ENCODE measurements around the gene DENR.
"Not testable (repeated sequence)": the region's sequence is repeated elsewhere in the genome, so short reads cannot be mapped to it uniquely, and the experiment has no call there.

The DENR gene

GRCh38 chr12:122793685-122794106 is 41.1 kb downstream of the DENR start:
- Histone ChIP-seq H3K27me3 (ENCODE audit: control insufficient read depth, insufficient read depth, low read length) (no peaks in the 10 kb centered on the region), H3K4me3 (ENCODE audit: low read depth, low read length) (no peak overlapping the region), H3K9me3 (ENCODE audit: control insufficient read depth, low read length) (no peaks in the 10 kb centered on the region), H3K9ac (no peak overlapping the region), H3K79me2 (no peaks in the 10 kb centered on the region), H3K27ac (no peak overlapping the region), H3K4me1 (no peaks in the 10 kb centered on the region), H3K4me2 (ENCODE audit: low read length) (no peak overlapping the region), H3K36me3 (ENCODE audit: control insufficient read depth, insufficient read depth, low read length) (no peaks in the 10 kb centered on the region), H2AFZ (no peak overlapping the region)
- TF ChIP-seq CTCF (IDR thresholded peaks at IDR 0.05): peak; percentile 84

- no peak overlapping the region for H3K4me2 ChIP-seq (ENCODE audit: low read length)
- no peak for TF ChIP-seq CTCF (IDR thresholded peaks at IDR 0.05)
Measured at GRCh38 chr12:122795807-122796206, 43.2 kb downstream of the DENR start.

GRCh38 chr12:122799641-122800243 is 47.1 kb downstream of the DENR start:
- Histone ChIP-seq H3K4me1 (peaks cover 33% of the 10 kb centered on the region), H3K27ac (no peak overlapping the region), H3K36me3 (ENCODE audit: control insufficient read depth, insufficient read depth, low read length) (no peaks in the 10 kb centered on the region), H3K9me3 (ENCODE audit: control insufficient read depth, low read length) (no peaks in the 10 kb centered on the region), H3K9ac (no peak overlapping the region), H3K4me3 (ENCODE audit: low read depth, low read length) (no peak overlapping the region), H3K79me2 (no peaks in the 10 kb centered on the region), H2AFZ (no peak overlapping the region), H3K27me3 (ENCODE audit: control insufficient read depth, insufficient read depth, low read length) (no peaks in the 10 kb centered on the region), H3K4me2 (ENCODE audit: low read length) (no peak overlapping the region)
- no peak for TF ChIP-seq CTCF (IDR thresholded peaks at IDR 0.05)

More at GRCh38 chr12:122795807-122796206, 43.2 kb downstream of the DENR start:
- no peaks in the 10 kb centered on the region for H3K27me3 ChIP-seq (ENCODE audit: control insufficient read depth, insufficient read depth, low read length)
- peak overlapping the region; percentile 31 for H2AFZ ChIP-seq
- no peaks in the 10 kb centered on the region for H3K9me3 ChIP-seq (ENCODE audit: control insufficient read depth, low read length)
- H3K4me3 ChIP-seq (ENCODE audit: low read depth, low read length): no peak overlapping the region
- no peaks in the 10 kb centered on the region for H3K36me3 ChIP-seq (ENCODE audit: control insufficient read depth, insufficient read depth, low read length)
- no peak overlapping the region for H3K9ac ChIP-seq
- H3K27ac ChIP-seq: no peak overlapping the region
- no peaks in the 10 kb centered on the region for H3K79me2 ChIP-seq
- H3K4me1 ChIP-seq: peaks cover 1% of the 10 kb centered on the region

- no peak for TF ChIP-seq CTCF (IDR thresholded peaks at IDR 0.05)
- Histone ChIP-seq H3K27ac (peak overlapping the region; percentile 49), H3K4me2 (ENCODE audit: low read length) (no peak overlapping the region), H3K9ac (no peak overlapping the region), H3K27me3 (ENCODE audit: control insufficient read depth, insufficient read depth, low read length) (no peaks in the 10 kb centered on the region), H3K9me3 (ENCODE audit: control insufficient read depth, low read length) (no peaks in the 10 kb centered on the region), H3K4me3 (ENCODE audit: low read depth, low read length) (no peak overlapping the region), H3K4me1 (peaks cover 33% of the 10 kb centered on the region), H2AFZ (peak overlapping the region; percentile 59), H3K79me2 (no peaks in the 10 kb centered on the region), H3K36me3 (ENCODE audit: control insufficient read depth, insufficient read depth, low read length) (no peaks in the 10 kb centered on the region)
Measured at GRCh38 chr12:122803937-122804336, 51.3 kb downstream of the DENR start.

GRCh38 chr12:122804957-122805356 is 52.3 kb downstream of the DENR start:
- not testable (repeated sequence) for H3K9me3 ChIP-seq (ENCODE audit: control insufficient read depth, low read length); H3K27ac ChIP-seq; H3K27me3 ChIP-seq (ENCODE audit: control insufficient read depth, insufficient read depth, low read length); H2AFZ ChIP-seq; H3K4me3 ChIP-seq (ENCODE audit: low read depth, low read length); H3K36me3 ChIP-seq (ENCODE audit: control insufficient read depth, insufficient read depth, low read length); H3K4me2 ChIP-seq (ENCODE audit: low read length); H3K9ac ChIP-seq; H3K79me2 ChIP-seq
- peaks cover 33% of the 10 kb centered on the region for H3K4me1 ChIP-seq

All from parathyroid adenoma (tissue), 2 donors.